Adrenal gland (tissue), 12 donors: ENCODE measurements around the gene RPS14. TPM values are rescaled to one million over a fixed set of nuclear protein-coding genes. Genes with fewer than 3 reads are reported as not detected.

Experiments
- DNase-seq, 7 donors: peaks; one replicate each; pipeline ENCODE4 v3.0.0-alpha.2; 2019 to 2020
- H3K27ac ChIP-seq, 5 donors: fragments of 200-600 bp; sonication (generic) in 4 of 5; 1 replicate in 3 of 5; 2 replicates in 2 of 5; pipeline versions ENCODE4 v1.5.1 to v1.8.0; 2016 to 2020; ENCODE audit warnings: mild to moderate bottlenecking in 1 of 5
- H3K27me3 ChIP-seq: fragments of 200-600 bp; 2 replicates; pipeline ENCODE4 v1.8.0; 2021
- H3K36me3 ChIP-seq, 2 donors: fragments of 200-600 bp; replicated peaks in 1 of 2; 1 replicate in 1 of 2; 2 replicates in 1 of 2; pipeline versions ENCODE4 v1.5.1 to v1.8.0; 2018 to 2022
- H3K4me1 ChIP-seq, 2 donors: fragments of 200-600 bp; replicated peaks in 1 of 2; 1 replicate in 1 of 2; 2 replicates in 1 of 2; pipeline versions ENCODE4 v1.5.1 to v1.8.0; 2018 to 2021
- H3K4me3 ChIP-seq, 4 donors: fragments of 200-600 bp; sonication (generic) in 3 of 4; one replicate each; pipeline ENCODE4 v1.5.1; 2016 to 2018
- H3K9me3 ChIP-seq, 3 donors: fragments of 200-600 bp; sonication (generic) in 1 of 3; replicated peaks in 1 of 3; 1 replicate in 2 of 3; 2 replicates in 1 of 3; pipeline versions ENCODE4 v1.5.1 to v1.8.0; 2016 to 2021
- CTCF ChIP-seq, 6 experiments: fragments of 450-650 bp in 4 of 6; fragments of 200-600 bp in 2 of 6; sonication (generic) in 1 of 6; IDR thresholded peaks; 1 replicate in 5 of 6; 2 replicates in 1 of 6; pipeline versions ENCODE4 v1.5.1 to v1.8.0; 2016 to 2021; ENCODE audit warnings: antibody characterized with exemption in 6 of 6, mild to moderate bottlenecking in 2 of 6, moderate library complexity in 1 of 6
- POLR2A ChIP-seq, 2 donors: fragments of 450-650 bp; IDR thresholded peaks; one replicate each; pipeline ENCODE4 v1.6.1; 2017; ENCODE audit warnings: antibody characterized with exemption in 2 of 2, mild to moderate bottlenecking in 2 of 2, moderate library complexity in 1 of 2
- WGBS, 4 donors: extraction: QIAGEN DNeasy Blood & Tissue Kit in 2 of 4; methylation state at CpG; one replicate each; pipeline versions ENCODE4 v1.1.5 to v1.1.7; 2013 to 2017; 5-methylcytosine and 5-hydroxymethylcytosine counted together
- intact Hi-C, 2 donors: fragments of 100-400 bp; cut with DNase I; formaldehyde crosslinking; loops; one replicate each; pipeline versions ENCODE4 v1.14.1 to v1.15.0; 2022 to 2023
- polyA plus RNA-seq, 3 donors: library from polyadenylated mRNA; stranded (reverse); fragments of 200-250 nt in 2 of 3; fragments of 350-450 nt in 1 of 3; fragmentation: Illumina TruSeq in 1 of 3; extraction: RNeasy Lipid Tissue Mini Kit (QIAGEN cat#74804) in 1 of 3; gene quantifications; one replicate each; pipeline ENCODE4 v1.2.3, GENCODE V29; 2013 to 2014
- total RNA-seq, 9 donors: library from RNA; depleted of rRNA in 4 of 9; stranded (reverse); fragments of >200 nt in 4 of 9; fragments of 120-200 nt in 1 of 9; fragmentation: NEBNext Ultra II Directional in 1 of 9; extraction: Animal tissue kit (Norgen Biotek cat#: 25700) in 1 of 9; gene quantifications; one replicate each; pipeline versions ENCODE4 v1.1.0 to v1.2.4, GENCODE V29; 2013 to 2023
- donor health status: healthy with polysubstance abuse.
- donor health status: Bipolar disorder and iron deficiency.
- donor health status: DM: yes; HTN: yes; CAD: no.
- donor health status: DM: no; HTN: no; CAD: no.
- donor health status: DM: no; HTN: no; CAD: no.
- donor health status: DM: yes; HTN: yes; CAD: no.

The RPS14 gene
- total and polyA plus RNA-seq, 12 donors: 1,067 to 3,506 (median 1,891) TPM

GRCh38 chr5:150473673-150474358 is 24.3 kb upstream of the RPS14 start:
- intact Hi-C loops: no loop called here
- H3K27me3 ChIP-seq: no peaks in the 10 kb centered on the region
- DNase-seq: no peak
- 87 to 92% (median 89%) methylated on average over 11 to 12 of the region's 12 CpGs for WGBS, 4 donors
- H3K27ac ChIP-seq: peak overlapping the region in 2 of 5 donors; percentile 52 to 91
- peaks cover 0 to 7% of the 10 kb centered on the region in 2 donors for H3K4me1 ChIP-seq
- no peak overlapping the region for H3K4me3 ChIP-seq
- TF ChIP-seq POLR2A (IDR thresholded peaks at IDR 0.05) (no peak), CTCF (IDR thresholded peaks at IDR 0.05) (no peak)
- H3K36me3 ChIP-seq: no peaks in the 10 kb centered on the region
- H3K9me3 ChIP-seq: no peaks in the 10 kb centered on the region

GRCh38 chr5:150469718-150470469 is 20.4 kb upstream of the RPS14 start:
- Histone ChIP-seq H3K27me3 (no peaks in the 10 kb centered on the region), H3K4me3 (no peak overlapping the region), H3K9me3 (no peaks in the 10 kb centered on the region), H3K36me3 (no peaks in the 10 kb centered on the region), H3K4me1 (peaks cover 4 to 16% of the 10 kb centered on the region in 2 donors), H3K27ac (no peak overlapping the region)
- peak in 2 of 7 donors; percentile 41 to 50 for DNase-seq
- 64 to 72% (median 67%) methylated on average over 6 of the region's 6 CpGs for WGBS, 4 donors
- intact Hi-C loops: no loop called here
- TF ChIP-seq POLR2A (IDR thresholded peaks at IDR 0.05): no peak
- no peak for TF ChIP-seq CTCF (IDR thresholded peaks at IDR 0.05)

GRCh38 chr5:150468206-150468605 is 18.7 kb upstream of the RPS14 start:
- Histone ChIP-seq H3K4me1 (peaks cover 13 to 25% of the 10 kb centered on the region in 2 donors), H3K27me3 (no peaks in the 10 kb centered on the region), H3K9me3 (no peaks in the 10 kb centered on the region), H3K4me3 (no peak overlapping the region), H3K27ac (no peak overlapping the region), H3K36me3 (no peaks in the 10 kb centered on the region)
- intact Hi-C loops: no loop called here
- TF ChIP-seq CTCF (IDR thresholded peaks at IDR 0.05) (no peak), POLR2A (IDR thresholded peaks at IDR 0.05) (no peak)
- 93 to 100% (median 98%) methylated on average over 2 to 4 of the region's 4 CpGs for WGBS, 4 donors
- no peak for DNase-seq

- peaks cover 13 to 18% of the 10 kb centered on the region in 2 donors for H3K4me1 ChIP-seq
- TF ChIP-seq POLR2A (IDR thresholded peaks at IDR 0.05) (no peak), CTCF (IDR thresholded peaks at IDR 0.05) (no peak)
- intact Hi-C loops: no loop called here
- 62 to 82% (median 69%) methylated on average over 6 to 8 of the region's 8 CpGs for WGBS, 4 donors
- peak in 2 of 7 donors; percentile 30 to 63 for DNase-seq
- no peak overlapping the region for H3K4me3 ChIP-seq
- no peaks in the 10 kb centered on the region for H3K27me3 ChIP-seq
- H3K36me3 ChIP-seq: no peaks in the 10 kb centered on the region
- H3K9me3 ChIP-seq: no peaks in the 10 kb centered on the region
- H3K27ac ChIP-seq: peak overlapping the region in 2 of 5 donors; percentile 81 to 84
Observed at GRCh38 chr5:150465927-150466326, 16.4 kb upstream of the RPS14 start.
